Right lobe of liver (tissue), 4 donors: ENCODE results near the gene TJP1.

Source experiments
- CTCF ChIP-seq, 4 donors: fragments of 200-600 bp in 3 of 4; fragments of 450-650 bp in 1 of 4; IDR thresholded peaks; one replicate each; pipeline versions ENCODE4 v1.5.1 to v1.8.0; 2016 to 2022; ENCODE audit warnings: antibody characterized with exemption in 4 of 4, mild to moderate bottlenecking in 2 of 4
- POLR2A ChIP-seq: fragments of 450-650 bp; IDR thresholded peaks from one replicate; pipeline ENCODE4 v1.6.1; 2017; ENCODE audit warnings: antibody characterized with exemption, mild to moderate bottlenecking
- donor health status: DM: no; HTN: no; CAD: no.
- donor health status: DM: no; HTN: no; CAD: no.
- donor health status: DM: no; HTN: yes; CAD: no.

GRCh38 chr15:29853211-29853987 is 31.1 kb upstream of the TJP1 start:
- no peak for TF ChIP-seq POLR2A
- TF ChIP-seq CTCF (IDR thresholded peaks at IDR 0.05), result no peak
